Activated CD4-positive, CD25-positive, alpha-beta regulatory T cell treated with anti-CD3 and anti-CD28 coated beads, Interleukin-2, amount 50 U/mL, for 24 hours (primary cell): ENCODE data around the gene NTRK2.

ENCODE experiments used
- ATAC-seq, 2 donors: fragments of 150-1000 bp; cut with Tn5 transposase; one replicate each; pipeline ENCODE4 v1.10.0; 2021; ENCODE audit warnings: mild to moderate bottlenecking in 1 of 2, moderate library complexity in 1 of 2

Gene NTRK2

GRCh38 chr9:84686068-84686467, 16.5 kb downstream of the NTRK2 start:
- no peak for ATAC-seq

DNA sequence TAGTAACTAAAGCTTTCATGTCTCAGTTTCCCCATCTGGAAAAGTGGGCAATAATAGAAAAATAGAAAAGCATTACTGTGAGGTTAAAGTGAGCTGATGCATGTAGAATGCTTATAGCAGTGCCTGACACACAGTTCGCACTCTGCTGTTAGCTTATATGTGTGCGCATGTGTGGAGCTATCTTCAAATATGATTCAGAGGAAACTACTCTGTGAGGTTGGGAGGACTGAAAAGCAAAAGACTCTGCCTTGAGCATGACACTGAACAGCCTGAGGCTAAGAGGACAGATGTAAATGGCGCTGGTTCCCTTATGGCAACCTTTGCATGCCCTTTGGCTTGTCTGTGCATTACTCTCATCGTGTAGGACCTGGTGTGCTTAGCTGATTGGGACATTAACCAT, 19.4 kb downstream of the NTRK2 start:
- no peak for ATAC-seq

DNA sequence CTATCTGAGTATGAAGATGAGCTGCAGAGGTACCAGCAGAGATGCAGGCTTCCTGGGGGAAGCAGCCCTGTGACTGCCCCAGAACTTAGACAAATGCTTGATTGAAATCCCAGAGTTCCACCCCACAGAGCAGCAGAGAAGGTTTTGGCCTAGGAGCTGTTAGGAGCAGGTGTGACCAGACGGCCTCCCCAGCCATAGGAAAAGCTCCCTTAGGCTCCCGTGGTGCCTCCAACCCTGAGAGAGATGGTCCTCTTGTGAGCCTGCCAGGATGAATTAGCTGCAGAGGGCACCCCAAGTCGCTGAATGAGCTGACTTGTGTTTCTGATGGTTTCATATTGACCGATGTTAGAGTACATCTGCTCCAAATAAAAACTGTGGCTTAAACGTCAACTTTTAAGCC, 22.1 kb downstream of the NTRK2 start:
- ATAC-seq: no peak

DNA sequence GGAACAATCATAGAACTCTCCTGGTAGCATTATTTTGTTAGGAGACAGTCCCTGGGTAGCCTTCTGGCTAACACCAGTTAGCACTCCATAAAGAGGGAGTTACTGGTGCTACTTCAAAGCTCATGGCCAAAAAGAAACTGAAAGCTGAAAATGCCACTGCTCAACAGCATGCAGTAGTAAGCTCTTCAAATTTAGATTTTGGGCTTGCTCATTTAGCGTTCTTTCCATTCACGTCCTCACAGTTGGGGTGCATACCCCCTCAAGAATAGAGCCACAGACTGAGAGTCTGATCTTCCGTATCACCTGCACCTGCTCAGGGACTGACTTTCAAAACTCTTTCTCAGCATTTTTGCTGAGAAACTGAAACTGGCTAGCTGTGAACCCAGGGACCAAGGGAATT, 24.7 kb downstream of the NTRK2 start:
- ATAC-seq: no peak

DNA sequence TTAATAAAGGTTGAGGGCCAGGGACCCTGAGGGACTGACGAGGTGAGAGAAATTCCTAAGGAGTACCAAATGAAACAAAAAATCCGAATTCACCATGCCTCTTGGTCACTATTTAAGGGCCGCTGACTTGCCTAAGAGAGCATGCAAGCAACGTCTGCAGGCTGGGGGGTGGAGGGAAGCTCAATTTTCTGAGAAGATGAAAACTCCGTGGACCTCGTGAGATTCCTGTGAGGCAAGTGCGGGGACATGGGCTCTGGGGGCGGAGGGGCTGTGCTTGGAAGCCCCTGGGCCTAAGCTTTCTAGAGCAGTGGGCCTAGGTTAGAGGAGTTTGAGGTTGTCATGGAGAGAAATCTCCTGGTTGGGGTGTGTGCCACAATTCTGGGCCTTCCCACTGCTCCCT, 27.5 kb downstream of the NTRK2 start:
- no peak for ATAC-seq

DNA sequence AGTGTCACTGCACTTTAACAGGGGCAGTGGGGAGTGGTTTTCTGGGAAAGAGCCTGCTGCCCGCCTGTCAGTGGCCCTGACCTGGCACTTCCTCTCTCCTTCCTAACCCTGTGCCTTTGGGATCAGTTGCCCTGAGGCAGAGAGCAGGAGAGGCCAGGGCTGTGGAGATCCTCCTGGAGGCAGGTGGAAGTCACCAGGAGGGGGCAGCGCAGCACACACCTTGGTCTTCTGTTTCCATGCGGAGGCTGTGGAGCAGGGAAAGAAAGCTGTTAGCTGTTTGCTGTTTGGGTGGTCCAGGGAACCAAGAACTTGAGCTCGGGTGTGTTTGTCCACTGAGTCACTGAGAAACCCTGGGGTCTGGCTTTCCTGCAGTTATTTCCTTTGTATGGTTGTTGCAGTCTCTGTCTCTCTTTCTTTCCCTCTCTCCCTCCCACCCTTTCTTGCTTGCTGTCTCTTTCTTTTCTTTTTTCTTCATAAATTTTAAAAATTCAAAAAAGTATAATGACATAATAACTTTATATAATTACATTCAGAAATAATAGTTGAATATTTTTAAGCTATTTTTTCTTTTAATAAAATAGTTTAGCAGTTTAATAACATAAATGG, 28.1 kb downstream of the NTRK2 start:
- no peak for ATAC-seq

- no peak for ATAC-seq
Observed at GRCh38 chr9:84698323-84698722, 28.8 kb downstream of the NTRK2 start.

- no peak for ATAC-seq
Observed at GRCh38 chr9:84699984-84700383, 30.5 kb downstream of the NTRK2 start.

DNA sequence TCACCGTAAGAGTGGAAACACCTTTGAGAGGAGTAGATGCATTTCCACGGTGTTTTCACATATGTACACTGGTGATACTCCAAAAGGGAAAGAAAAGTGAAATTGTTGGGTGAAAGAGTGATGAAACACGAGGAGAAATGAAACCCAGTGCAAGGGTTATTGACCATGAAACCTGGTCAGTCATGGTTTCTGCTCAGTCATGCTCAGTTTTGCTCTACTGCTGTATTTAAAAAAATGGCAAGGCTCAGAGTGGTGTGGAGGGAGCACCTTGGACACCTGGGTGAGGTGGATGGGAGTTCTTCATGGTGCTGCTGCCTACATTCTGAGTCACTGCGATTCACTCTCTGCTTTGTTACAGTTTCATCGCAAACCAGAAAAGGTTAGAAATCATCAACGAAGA, 32.3 kb downstream of the NTRK2 start:
- no peak for ATAC-seq

- no peak for ATAC-seq
Observed at GRCh38 chr9:84702471-84702870, 32.9 kb downstream of the NTRK2 start.

GRCh38 chr9:84703793-84704192, 34.3 kb downstream of the NTRK2 start:
- no peak for ATAC-seq

DNA sequence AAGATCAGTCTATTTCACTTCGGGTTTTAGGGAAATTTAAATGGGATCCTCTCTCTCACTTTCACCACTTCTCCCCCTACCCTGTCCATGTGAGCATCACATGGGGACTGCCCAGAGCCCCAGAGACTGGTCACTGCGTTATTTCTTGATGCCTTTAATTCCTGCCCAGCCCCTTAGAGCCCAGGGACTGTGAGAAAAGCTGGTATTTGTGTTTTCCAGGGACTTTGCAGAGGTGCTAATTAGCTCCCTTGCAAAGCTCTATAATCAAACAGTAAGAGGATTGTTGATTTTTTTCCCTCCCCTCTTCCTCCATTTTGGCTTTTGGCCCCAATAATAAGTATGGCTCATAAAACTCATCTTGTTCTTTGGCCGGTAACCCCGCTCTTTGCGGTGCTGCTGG, 35.6 kb downstream of the NTRK2 start:
- no peak for ATAC-seq

GRCh38 chr9:84708400-84708799, 38.9 kb downstream of the NTRK2 start:
- no peak for ATAC-seq

GRCh38 chr9:84709056-84709455, 39.5 kb downstream of the NTRK2 start:
- no peak for ATAC-seq

- no peak for ATAC-seq
Observed at GRCh38 chr9:84710701-84711397, 41.3 kb downstream of the NTRK2 start.

GRCh38 chr9:84711398-84711777, 41.9 kb downstream of the NTRK2 start:
- no peak for ATAC-seq

GRCh38 chr9:84711936-84712335, 42.4 kb downstream of the NTRK2 start:
- ATAC-seq: no peak

GRCh38 chr9:84716217-84716616, 46.7 kb downstream of the NTRK2 start:
- no peak for ATAC-seq

- ATAC-seq: no peak
Observed at GRCh38 chr9:84718476-84718875, 48.9 kb downstream of the NTRK2 start.

- no peak for ATAC-seq
Observed at GRCh38 chr9:84722388-84722989, 53.0 kb downstream of the NTRK2 start.

- ATAC-seq: no peak
Observed at GRCh38 chr9:84723426-84723825, 53.9 kb downstream of the NTRK2 start.

DNA sequence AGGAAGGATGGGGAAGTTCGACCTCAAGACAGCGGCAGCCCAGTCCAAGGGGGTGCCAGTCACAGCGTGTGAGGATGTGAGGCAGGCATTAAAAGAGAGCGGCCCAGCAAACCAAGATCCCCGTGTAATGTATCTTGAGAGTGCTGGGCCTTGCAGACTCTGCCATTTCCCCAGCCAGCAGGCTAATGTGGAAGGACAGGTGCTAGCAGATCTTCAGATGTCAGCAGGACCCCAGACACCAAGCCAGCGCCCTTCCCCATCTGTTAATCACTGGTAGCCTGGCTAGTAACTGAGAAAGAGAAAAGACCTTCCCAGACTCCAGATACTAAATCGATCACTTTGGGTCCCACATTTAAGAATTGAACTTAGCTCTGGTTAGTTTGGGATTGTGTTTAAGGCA, 62.2 kb downstream of the NTRK2 start:
- no peak for ATAC-seq

DNA sequence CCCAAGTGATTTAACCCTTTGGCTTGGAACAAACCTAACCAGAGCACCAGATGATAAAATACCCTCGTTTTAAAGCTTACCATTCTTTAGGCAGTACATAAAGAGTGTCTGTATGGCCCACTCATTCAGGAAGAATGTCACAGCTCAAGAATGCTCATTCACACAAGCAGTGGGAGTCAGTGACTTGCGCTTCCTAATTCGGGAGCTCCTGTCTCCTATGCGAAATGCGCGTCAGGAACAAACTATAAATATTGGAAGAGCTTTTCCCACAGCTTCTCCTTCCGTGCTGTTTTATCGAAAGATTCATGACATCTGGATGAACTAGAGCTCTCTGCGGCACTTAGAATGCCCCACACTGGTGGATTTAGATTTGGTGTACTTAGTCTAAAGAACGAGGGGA, 66.6 kb downstream of the NTRK2 start:
- ATAC-seq: no peak

- ATAC-seq: no peak
Observed at GRCh38 chr9:84736536-84736935, 67.0 kb downstream of the NTRK2 start.

- no peak for ATAC-seq
Observed at GRCh38 chr9:84738353-84738752, 68.8 kb downstream of the NTRK2 start.
